Activated CD8-positive, alpha-beta memory T cell treated with anti-CD3 and anti-CD28 coated beads for 36 hours (primary cell): ENCODE measurements around the gene LTBP1. TPM values are rescaled to one million over a fixed set of nuclear protein-coding genes. Genes with fewer than 3 reads are reported as not detected.
"Not testable (repeated sequence)": the region's sequence is repeated elsewhere in the genome, so short reads cannot be mapped to it uniquely, and the experiment has no call there.

Experiments
- CTCF ChIA-PET: fragments of 350-600 bp; sonication (Branson Sonifier 250); formaldehyde crosslinking; loops from one replicate; lab custom pipeline; 2021; ENCODE audit warnings: antibody characterized with exemption; lab: Charles Lee
- POLR2A ChIA-PET: fragments of 350-600 bp; sonication (Branson Sonifier 250); formaldehyde crosslinking; loops from one replicate; lab custom pipeline; 2021; ENCODE audit warnings: antibody characterized with exemption; lab: Charles Lee
- total RNA-seq, 2 experiments: library from RNA; stranded (reverse); gene quantifications; one replicate each; pipeline ENCODE4 v1.2.3, GENCODE V29; 2021

The LTBP1 gene
- total RNA-seq, 2 experiments from 2014 or later, result 0.11 to 0.15 TPM

DNA sequence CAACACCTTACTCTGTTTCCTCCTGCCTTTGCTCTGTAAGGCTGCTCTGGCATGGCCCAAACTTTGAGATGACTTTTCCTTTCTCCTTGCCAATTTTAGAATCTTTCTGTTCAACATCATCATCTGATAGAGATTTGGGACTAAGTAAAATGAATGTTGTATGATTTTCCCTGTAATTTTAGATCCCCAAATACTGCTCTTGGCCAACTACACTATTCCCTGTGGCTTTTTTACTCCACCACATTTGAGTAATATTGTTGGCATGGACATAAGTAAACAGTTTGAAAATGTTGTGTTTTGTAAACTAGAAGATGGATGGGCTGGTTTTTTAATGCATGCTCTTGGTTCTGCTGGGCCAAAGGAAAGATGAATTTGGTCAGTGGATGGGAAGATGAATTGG is 12.1 kb downstream of the LTBP1 start:
- POLR2A ChIA-PET, result no interaction called here
- CTCF ChIA-PET, result no interaction called here

DNA sequence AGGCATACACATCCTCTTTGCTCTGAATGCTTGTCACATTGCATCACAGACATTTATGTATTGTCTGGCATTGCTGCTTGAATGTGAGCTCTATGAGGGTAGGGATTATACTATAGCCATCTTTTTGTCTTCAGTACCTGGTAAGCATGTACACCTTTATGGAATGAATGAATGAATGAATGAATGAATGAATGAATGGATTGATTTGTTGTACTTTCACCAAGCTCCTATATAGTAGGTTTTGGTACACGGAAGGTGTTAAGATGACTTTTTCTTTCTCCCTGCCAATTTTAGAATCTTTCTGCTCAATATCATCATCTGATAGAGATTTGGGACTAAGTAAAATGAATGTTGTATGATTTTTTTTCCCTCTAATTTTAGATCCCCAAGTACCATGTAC is 13.5 kb downstream of the LTBP1 start:
- CTCF ChIA-PET, result no interaction called here
- POLR2A ChIA-PET, result no interaction called here

DNA sequence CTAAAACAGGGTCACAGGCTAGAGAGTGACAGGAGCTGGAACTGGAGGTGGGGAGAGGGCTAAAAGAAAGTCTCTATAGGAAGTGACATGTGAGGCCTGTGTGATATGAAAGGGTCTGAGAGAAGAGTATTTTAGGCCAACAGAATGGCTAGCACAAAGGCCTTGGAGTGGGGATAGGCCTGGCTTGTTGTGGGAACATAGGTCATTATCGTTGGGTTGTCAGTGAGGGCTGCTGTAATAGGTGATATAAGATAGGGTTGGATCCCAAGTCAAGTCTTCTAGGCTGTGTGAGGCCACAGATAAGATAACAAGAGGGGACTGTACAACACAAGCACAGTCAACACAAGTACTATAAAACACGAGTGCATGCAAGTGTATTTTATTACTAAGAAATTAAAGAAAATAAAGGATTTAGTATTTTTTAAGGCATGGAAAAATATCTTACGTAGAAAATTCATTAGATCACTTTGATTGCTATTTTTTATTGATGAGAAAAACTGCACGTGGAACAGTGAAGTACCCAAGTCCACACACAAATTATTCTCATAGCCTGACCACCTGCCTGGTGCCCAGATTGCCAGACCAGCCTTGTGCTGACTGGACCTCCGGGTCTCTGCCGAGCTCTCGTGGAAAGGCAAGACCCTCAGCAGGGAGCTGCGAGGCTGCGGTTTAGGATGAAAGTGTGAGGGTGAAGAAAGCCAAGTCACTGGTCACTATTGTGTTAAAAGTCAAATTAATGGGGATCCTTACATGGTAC is 14.1 kb downstream of the LTBP1 start:
- CTCF ChIA-PET, result no interaction called here
- POLR2A ChIA-PET, result no interaction called here

DNA sequence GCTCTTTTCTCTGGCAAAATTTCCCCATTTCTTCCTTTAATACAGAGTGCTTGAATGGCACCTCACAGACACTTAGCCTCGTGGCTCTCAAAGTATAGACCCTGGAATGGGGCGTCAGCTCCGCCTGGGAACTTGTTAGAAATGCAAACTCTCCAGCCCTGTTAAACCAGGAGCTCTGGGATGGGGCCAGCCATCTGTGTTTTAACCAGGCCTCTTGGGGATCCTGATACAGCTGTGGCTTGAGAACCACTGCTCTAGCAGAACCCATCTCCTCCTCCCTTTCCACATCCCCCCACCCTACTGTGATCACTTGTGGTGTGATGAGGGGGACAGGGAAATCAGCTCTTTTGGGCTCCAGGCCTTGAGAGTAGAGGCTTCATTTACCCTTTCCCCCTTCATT is 15.9 kb downstream of the LTBP1 start:
- ChIA-PET CTCF (no interaction called here), POLR2A (no interaction called here)

DNA sequence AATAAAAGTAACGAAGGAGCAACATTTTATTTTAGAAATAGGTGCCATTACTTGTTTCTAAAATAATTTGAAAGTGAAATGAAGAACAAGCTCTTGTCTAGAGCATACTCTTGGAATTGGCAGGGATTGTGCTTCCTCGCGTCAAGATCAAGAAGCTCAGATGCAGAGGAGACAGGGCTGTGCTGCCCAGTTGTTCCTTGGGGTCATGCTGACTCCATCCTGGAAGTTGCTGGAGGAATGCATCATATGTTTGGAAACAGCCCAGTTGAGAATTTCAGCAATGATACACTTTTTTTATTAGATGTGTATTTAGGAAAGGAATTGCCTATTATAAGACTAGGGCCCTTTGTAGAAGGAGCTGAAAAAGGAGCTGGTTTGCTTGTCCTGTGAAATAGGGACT is 17.2 kb downstream of the LTBP1 start:
- CTCF ChIA-PET, result no interaction called here
- POLR2A ChIA-PET, result no interaction called here

- POLR2A ChIA-PET, result no interaction called here
- CTCF ChIA-PET, result no interaction called here
Observed at GRCh38 chr2:32965523-32966171, 18.9 kb downstream of the LTBP1 start.

- CTCF ChIA-PET, result no interaction called here
Observed at GRCh38 chr2:32969444-32970162, 22.9 kb downstream of the LTBP1 start.

DNA sequence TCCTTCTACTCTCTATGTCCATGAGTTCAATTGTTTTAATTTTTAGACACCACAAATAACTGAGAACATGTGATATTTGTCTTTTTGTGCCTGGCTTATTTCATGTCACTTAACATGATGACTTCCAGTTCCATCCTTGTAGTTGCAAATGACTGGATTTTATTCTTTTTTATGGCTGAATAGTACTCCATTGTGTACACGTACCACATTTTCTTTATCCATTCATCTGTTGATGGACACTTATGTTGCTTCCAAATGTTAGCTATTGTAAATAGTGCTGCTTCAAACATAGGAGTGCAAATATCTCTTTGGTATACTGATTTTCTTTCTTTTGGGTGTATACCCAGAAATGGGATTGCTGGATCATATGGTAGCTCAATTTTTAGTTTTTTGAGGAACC is 27.0 kb downstream of the LTBP1 start:
- POLR2A ChIA-PET, CTCF ChIA-PET: not testable (repeated sequence)

More at GRCh38 chr2:32969444-32970162, 22.9 kb downstream of the LTBP1 start:
- POLR2A ChIA-PET, result no interaction called here

- ChIA-PET CTCF (no interaction called here), POLR2A (no interaction called here)
Observed at GRCh38 chr2:32976409-32977063, 29.8 kb downstream of the LTBP1 start.

GRCh38 chr2:32977228-32977758 is 30.5 kb downstream of the LTBP1 start:
- CTCF ChIA-PET, result no interaction called here
- POLR2A ChIA-PET, result no interaction called here

- ChIA-PET POLR2A (no interaction called here), CTCF (no interaction called here)
Observed at GRCh38 chr2:32981612-32982011, 34.9 kb downstream of the LTBP1 start.

GRCh38 chr2:32983193-32983924 is 36.6 kb downstream of the LTBP1 start:
- POLR2A ChIA-PET, result not testable (repeated sequence)
- CTCF ChIA-PET, result interaction anchor here (0.6 kb wide), 1 partner anchor 35 kb away, joined by 3 read pairs; no protein-coding TSS in a partner anchor

DNA sequence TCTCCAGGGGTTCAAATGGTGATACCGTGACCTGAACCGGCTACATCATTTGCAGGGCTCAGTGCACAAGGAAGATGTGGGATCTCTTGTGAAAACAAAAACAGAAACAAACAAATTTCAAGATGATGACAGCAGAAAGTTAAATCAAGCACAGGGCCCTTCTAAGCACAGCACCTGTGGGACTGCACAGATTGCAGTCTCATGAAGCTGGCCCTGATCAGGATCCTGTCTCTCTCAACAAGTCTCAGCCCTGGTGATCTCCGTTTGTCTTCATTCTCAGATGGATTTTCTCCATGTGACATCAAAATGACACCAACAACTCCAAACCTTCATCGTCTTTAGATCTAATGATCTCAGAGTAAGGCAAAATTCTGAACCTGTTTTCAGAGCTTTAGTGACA is 39.7 kb downstream of the LTBP1 start:
- CTCF ChIA-PET, result no interaction called here

DNA sequence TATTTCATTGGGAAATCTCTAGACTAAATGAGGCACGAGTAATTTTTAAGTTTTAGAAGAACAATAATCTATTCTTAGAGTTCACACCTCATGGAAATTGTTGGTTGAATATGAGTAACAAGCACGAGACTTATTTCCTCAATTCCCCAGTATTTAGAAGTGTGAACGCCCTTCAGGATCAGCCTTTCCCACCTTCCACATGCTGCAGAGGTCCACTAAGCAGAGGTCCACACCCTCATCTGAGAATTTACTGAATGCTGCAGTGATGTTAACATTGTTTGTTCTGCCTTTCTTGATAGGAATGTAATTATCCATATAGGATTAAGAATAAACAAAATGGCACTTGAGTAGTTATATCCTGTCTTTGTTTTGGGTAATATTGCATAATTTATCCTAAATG is 41.8 kb downstream of the LTBP1 start:
- POLR2A ChIA-PET, result no interaction called here
- CTCF ChIA-PET, result no interaction called here

More for the DNA sequence above, 39.7 kb downstream of the LTBP1 start:
- POLR2A ChIA-PET, result no interaction called here

GRCh38 chr2:32990556-32990955 is 43.8 kb downstream of the LTBP1 start:
- ChIA-PET CTCF (no interaction called here), POLR2A (no interaction called here)

DNA sequence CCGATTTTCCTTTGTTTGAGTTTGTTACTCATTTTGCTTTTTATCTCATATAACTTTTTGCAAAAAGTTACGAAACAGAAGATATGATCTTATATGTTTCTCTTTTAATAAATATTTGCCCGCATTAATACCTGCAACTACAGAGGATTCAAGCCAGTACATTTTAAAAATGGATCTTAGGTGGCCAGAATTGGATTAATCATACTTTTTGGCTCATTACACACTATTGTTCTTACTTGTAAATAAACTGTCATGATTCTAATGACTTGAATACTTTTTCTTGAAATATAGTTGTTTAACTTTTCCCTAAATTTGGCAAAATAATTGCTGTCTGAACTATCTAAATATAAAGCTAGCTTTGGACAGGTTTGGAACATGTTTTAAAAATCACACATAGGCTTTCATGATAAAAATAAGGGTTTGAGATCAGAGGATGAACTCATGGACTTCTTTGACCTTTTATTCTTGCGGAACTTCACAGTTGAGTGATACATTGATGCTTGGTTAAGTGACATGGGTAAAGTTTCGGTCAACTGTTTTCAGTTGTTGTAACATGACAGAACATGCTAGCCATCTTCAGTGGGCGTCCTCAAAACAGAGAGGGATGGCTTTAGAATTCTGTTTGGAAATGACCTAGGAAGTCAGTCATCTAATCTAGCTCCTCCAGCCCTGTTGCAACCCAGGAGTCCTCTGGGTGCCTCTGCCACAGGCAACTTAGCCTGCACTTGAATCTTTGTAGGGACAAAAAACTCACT is 44.5 kb downstream of the LTBP1 start:
- POLR2A ChIA-PET, result no interaction called here

GRCh38 chr2:32993005-32993539 is 46.3 kb downstream of the LTBP1 start:
- POLR2A ChIA-PET, result no interaction called here
- CTCF ChIA-PET, result no interaction called here

More for the DNA sequence above, 44.5 kb downstream of the LTBP1 start:
- CTCF ChIA-PET, result no interaction called here

- ChIA-PET POLR2A (no interaction called here), CTCF (no interaction called here)
Observed at GRCh38 chr2:32997705-32998104, 51.0 kb downstream of the LTBP1 start.
